HUDEP-2 (cell line): ENCODE results near the gene CACUL1.
"Not testable (repeated sequence)": the region's sequence is repeated elsewhere in the genome, so short reads cannot be mapped to it uniquely, and the experiment has no call there.

Source experiments
- DNase-seq, 76 experiments: peaks; one replicate each; lab custom pipeline; 2025; ENCODE audit not compliant: unreplicated experiment in 76 of 76; lab: John Stamatoyannopoulos, UW

CACUL1 gene

DNA sequence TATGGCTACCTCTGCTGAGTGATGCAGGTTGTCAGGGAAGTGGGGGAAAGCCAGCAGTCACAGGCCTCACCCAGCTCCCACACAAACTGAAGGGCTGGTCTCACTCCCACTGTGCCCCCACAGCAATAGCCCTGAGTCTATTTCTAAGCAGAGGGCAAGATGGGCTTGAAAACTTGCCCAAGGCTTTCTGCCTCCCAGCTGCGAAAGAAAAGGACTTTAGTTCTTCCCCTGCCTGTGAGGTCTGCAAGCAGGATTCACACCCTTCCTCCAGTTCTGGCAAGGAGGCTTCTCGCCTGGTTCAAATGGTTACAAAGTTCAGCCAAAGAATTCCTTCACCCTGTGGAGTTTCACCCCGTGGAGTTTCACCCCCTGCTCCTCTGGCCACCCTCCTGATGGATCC, 96.0 kb downstream of the CACUL1 start:
- no peak for DNase-seq

DNA sequence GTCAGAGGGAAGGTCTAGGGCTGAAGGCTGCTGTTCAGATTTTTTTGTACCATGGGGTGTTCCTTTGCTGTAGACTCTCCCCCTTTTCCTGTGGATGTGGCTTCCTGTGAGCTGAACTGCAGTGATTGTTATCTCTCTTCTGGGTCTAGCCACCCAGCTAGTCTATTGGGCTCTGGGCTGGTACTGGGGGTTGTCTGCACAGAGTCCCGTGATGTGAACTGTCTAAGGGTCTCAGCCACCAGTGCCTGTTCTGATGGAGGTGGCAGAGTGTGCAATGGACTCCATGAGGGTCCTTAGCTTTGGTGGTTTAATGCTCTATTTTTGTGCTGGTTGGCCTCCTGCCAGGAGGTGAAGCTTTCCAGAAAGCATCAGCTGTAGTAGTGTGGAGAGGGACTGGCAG, 96.6 kb downstream of the CACUL1 start:
- DNase-seq: not testable (repeated sequence)

DNA sequence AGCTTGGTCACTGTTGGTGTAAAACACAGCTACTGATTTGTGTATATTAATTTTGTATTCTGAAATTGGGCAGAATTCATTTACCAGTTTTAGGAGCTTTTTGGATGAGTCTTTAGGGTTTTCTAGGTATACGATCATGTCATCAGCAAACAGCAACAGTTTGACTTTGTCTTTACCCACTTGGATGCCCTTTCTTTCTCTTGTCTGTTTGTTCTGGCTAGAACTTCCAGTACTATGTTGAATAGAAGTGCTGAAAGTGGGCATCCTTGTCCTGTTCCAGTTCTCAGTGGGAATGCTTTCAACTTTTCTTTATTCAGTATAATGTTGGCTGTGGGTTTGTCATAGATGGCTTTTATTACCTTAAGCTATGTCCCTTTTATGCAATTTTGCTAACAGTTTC, 109.5 kb downstream of the CACUL1 start:
- not testable (repeated sequence) for DNase-seq

DNA sequence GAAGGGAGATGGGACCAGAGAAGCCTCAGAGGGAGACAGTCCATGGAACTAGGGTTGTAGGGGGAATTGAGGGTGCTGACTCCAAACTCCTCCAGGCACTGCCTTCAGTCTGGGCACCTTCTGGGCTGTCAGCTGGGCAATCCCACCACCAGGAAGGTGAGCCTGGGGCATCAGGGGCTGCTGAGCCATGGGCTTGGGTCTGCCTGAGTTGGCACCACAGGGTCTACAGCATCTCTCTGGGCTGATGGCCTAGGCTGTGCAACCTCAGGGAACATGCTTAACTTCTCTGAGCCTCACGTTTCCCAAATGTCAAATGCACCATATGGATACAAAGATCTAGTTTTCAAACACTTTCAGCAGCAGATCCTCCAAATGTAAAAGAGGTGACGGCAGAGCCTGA, 112.5 kb downstream of the CACUL1 start:
- DNase-seq: no peak

DNA sequence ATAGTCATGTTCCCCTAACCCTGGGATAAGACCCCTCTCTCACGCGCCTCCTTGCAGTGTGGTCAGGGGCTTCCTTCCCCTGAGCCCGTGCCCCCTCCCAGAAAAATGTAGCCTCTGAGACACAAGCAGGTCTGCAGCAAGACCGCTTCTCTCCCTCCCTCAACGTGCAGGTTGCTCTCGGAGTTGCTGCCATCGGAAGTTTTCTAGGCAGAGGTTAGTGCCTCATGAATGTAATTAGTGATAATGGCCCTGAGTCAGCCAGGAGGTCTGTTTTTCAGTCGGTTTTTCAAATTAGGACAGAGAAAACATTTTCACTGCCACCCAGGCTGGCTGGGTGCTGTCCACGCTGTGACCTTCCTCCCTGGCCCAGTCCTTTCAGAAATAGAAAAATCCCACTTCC, 116.1 kb downstream of the CACUL1 start:
- DNase-seq: no peak

DNA sequence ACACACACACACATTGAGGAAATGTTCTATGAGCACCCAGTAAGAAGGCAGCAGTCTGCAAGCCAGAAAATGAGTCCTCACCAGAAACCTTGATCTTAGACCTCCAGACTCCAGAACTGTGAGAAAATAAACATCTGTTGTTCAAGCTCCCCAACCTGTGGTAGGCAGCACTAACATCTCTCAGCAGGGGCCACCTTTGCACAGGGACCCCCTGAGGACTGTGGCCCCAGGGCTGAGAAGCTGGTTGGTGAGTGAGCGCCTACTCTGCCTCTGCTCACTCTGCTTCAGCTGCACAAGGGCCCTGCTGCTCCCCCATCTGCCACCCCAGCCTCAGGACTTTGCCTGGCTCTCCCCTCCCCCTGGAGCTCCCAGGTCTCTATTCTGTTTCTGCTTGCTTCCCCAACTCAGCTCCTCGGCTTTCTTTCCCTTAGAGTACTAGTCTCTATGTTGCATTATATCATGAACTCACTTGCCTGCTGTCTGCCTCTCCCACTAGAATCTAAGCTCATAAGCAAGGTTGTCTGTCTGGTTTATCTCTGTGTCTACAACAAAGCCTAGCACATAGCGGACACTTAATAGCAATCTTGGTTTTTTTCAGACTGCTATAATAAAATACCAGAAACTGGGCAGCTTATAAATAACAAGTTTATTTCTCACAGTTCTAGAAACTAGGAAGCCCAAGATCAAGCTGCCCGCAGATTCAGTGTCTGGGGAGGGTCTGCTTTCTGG, 118.9 kb downstream of the CACUL1 start:
- no peak for DNase-seq

DNA sequence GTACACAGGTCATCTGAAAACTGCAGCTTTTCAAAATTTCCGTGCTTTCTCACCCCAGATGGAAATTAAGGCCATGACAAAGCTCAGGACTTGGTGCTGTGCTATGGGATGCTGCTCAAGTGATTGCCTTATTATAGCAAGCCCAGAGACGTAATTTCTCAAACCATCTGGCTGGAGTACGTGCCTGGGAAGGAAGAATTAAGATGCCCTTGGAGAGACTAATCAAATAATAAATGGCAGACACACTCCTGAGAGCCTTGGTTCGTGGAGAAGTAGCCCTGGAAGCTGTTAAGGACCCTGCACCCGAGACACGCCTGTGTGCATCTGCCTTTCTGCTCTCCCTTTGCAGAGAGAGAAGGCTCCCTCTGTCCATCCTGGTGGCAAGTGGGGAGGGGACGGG, 121.0 kb downstream of the CACUL1 start:
- no peak for DNase-seq

DNA sequence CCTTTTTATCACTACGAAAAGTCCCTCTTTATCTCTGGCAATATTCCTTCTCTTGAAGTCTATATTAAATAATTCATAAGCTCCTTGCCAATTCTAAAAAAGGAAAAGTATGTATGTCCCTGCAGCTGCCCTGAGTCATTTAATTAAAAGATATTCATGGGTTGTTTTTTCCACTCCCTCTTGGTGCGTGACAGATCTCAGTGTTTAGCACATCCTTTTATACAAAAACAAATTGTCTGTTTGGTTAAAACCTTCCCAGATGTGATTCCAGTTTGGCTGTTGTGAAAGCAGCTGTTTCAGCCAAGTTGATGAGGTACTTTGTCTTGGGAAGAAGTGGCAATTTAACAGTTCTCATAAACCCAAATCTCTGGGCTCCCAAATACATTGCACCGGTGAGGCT, 125.6 kb downstream of the CACUL1 start:
- DNase-seq: no peak

- DNase-seq: no peak
These were observed 126.4 kb downstream of the CACUL1 start for GRCh38 chr10:118628397-118628796.

DNA sequence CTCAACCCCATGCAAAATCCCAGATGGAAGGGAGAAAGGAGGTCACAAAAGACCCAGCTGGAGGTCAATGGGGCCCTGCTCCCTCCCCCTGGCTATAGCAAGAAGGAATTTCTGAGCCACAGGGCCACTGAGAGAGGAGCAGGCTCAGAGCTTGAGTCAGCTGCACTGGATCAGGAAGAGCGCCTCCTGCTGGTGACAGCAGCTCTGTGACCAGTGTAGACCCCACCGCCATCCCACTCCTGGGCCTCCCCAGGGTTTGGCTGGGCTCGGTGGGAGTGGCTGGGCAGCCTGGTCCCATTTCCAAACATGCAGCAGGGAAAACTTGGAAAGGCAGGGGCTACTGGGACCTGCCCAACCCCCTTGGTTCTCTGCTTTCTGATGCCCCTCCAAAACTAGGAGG, 127.8 kb downstream of the CACUL1 start:
- DNase-seq: peak in 1 of 76 experiments; percentile 1
